Right ventricle myocardium superior (tissue), 1 donor: ENCODE measurements around the gene NCOA3. TPM values are rescaled to one million over a fixed set of nuclear protein-coding genes. Genes with fewer than 3 reads are reported as not detected.

Source experiments
- ATAC-seq: fragments of 200-7000 bp; cut with Tn5 transposase; one replicate; pipeline ENCODE4 v1.9.1; 2020; ENCODE audit warnings: mild to moderate bottlenecking; ENCODE audit not compliant: poor library complexity
- DNase-seq: peaks from one replicate; pipeline ENCODE4 v3.0.0-alpha.2; 2020
- intact Hi-C: fragments of 100-400 bp; cut with DNase I; formaldehyde crosslinking; loops from one replicate; pipeline ENCODE4 v1.11.2; 2022
- total RNA-seq: library from RNA; stranded (reverse); fragmentation: NEBNext Ultra II Directional; extraction: Animal tissue kit (Norgen Biotek cat#: 25700); gene quantifications from one replicate; pipeline ENCODE4 v1.2.1, GENCODE V29; 2021
- donor health status: DM: no; HTN: yes; CAD: no; lungs with severe emphysema.

The NCOA3 gene
- total RNA-seq, 1 donor from 2014 or later: 19.1 TPM

DNA sequence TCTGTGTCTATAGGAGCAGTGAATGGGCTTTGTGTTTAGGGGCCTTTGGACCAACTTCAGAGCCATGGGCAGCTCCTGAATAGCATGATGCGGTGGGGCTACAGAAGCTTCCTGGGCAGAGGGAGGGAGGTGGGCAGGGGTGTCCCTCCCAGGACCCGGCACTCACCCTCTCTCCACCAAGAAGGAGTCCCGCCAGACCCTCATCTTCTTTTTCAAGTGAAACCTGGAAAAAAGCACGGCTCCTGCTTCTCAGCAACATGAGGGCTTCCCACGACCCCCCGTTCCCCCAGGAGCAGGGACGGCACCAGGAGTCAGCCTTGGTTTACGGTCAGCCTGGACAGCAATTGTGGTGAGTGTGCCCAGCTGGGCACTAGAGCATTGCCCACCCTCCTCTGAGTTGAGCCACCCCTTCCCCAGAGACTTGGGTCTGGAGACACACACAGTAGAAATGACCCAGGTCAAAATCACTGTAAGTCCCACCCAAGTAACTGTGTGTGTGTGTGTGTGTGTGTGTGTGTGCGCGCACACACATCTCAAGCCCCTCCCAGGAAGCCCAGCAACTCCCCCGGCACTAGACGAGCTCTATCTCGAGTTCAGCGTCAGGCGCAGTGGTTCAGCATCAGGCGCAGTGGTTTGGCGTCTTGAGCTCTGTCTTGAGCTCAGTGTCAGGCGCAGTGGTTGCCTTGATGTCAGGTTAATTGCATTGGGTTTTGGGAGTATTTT lies 175.4 kb downstream of the NCOA3 start:
- ATAC-seq: no peak
- intact Hi-C loops: loop anchor here (5.0 kb wide), 1 partner anchor 945 kb away; no protein-coding TSS in a partner anchor
- no peak for DNase-seq

DNA sequence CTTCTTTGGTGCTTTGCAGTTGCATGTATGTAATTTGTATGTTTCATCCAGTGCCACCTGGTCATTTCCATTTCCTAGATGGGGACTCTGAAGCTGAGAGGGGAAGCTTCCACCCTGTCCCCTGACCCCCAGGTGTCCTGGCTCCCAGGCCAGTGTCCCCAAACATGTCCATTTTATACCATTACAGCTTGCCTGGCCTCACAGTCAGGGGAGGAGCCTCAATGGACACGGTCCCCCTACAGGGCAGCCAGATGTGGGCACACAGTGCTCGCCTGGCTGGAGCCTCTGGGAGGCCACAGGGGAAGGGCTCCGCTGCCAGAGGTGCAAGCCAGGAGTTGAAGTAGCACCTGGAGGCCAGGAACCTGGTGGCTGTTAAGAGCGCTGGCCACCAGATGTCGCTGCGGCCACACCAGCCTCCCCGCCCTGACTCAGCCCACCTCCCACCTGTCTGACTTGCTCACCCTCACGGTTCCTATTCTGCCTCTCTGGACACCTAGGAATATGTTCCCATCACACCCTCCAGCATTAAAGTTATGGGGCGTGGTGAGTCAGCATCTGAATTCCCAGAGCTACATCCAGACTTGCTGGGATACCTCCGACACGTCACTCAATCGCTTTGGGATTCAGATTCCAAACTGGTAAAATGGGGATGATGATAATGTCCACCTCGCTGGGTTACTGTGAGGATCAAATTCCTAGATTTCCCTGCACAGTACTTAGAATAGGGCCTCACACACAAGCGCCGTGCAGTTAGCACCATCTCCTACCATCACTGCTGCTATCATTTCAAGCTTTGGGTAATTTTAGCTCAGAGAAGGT lies 176.2 kb downstream of the NCOA3 start:
- DNase-seq (no peak), ATAC-seq (no peak)
- intact Hi-C loops: loop anchor here (5.0 kb wide), 1 partner anchor 944 kb away; no protein-coding TSS in a partner anchor

DNA sequence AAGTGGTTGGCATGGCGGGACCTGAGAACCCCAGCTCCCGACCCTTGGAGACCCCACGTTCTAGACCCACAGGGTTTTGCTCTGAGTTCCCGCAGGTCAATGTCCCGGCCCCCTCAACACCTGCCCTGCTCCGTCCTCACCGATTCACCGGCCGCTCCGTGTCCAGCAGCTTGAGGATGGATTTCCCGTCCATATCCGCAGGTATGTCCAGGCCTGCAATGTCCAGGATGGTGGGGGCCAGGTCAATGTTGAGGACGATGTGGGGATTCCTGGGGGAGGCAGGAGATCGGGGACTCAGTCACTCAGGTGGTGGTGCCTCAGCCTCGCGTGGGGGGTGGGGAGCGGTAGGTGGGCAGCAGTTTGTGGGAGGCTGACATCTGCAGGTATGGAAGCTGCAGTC lies 176.8 kb downstream of the NCOA3 start:
- intact Hi-C loops: loop anchor here (5.0 kb wide), 1 partner anchor 944 kb away; no protein-coding TSS in a partner anchor
- DNase-seq (no peak), ATAC-seq (no peak)

DNA sequence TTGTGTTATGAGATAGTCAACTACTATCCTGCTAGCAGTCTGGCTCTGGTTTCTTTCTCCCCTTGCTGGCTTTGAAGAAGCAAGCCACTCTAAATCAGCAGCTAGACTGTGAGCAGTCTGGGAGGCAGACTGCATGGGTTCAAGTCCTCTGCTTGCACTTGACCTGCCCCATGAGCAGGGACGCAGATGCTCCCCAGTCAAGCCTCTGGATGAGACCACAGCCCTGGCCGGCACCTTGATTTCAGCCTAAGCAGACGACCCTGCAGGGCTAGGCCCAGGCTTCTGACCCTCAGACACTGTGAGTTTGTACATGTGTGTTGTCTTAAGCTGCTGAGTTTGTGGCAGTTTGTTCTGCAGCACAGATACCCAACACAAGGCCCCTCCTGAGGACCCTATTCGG lies 177.8 kb downstream of the NCOA3 start:
- ATAC-seq: no peak
- DNase-seq: no peak
- intact Hi-C loops: loop anchor here (5.0 kb wide), 1 partner anchor 943 kb away; no protein-coding TSS in a partner anchor

DNA sequence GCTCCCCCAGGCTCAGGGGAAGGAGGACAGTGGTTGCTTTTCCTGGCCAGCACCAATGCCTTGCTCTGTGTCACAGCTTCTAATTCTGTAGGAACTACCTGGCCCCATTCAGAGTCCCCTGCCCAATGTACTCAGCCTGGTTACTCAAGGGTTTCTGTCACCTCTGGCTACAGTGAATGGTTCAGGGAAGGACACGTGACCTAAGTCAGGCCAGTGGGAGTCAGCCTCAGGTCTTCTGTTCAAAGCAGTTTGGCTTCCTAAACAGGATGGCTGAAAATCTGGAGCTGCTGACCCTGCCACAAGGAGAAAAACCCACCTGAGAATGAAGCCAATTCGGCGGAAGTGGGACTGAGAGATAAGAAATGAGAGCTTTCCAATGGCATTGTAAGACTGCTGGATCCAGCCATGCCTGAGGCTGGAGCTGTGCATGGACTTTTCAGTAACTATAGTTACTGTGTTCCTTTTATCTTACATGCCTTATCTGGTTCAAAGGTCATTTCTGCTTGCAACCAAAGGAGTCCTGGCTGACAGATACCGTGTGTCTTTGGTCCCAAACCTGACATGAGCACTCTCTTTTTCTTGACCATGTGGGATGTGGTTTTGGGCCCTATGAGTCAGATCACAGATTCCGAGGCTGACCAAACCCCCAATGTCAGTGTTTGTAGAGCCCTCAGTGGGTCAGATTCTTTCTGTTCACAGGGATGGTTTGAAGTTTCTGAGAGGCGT lies 179.3 kb downstream of the NCOA3 start:
- DNase-seq (no peak), ATAC-seq (no peak)
- intact Hi-C loops: no loop called here

DNA sequence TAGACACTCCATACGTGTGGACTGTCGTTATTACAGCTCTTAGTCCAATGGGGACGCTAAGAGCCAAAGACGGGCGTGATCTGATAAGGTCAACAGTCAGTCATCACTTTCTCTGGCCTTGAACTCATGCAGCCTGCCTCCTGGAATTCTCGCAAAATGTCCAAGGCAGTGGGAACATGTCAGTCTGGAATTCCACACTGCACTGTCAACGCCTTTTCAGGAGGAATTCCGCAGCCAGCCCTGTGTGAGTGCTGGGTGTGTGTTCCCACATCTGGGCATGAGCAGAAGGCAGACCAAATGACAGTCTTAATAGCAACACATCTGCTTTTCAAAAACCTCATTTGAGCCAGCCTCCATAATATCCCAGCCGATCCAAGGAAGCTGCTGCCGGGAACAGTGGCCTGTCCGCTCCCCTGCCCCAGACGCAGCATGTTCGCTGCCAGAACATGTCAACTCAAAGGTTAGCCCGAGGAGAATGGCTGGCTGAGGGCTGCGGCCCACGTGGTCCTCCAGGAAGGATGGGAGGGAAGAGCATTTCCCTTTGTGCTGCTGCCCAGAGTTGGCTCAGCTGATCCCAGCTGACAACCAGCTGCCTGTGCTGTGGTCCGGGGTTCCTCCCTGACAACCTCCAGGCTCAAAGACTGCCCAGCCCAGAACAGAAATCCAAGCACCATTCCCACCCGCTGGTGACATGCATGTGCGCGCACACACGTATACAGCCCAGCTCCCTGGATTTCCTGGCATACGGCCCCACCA lies 180.5 kb downstream of the NCOA3 start:
- intact Hi-C loops: no loop called here
- ATAC-seq (peak; percentile 92), DNase-seq (peak; percentile 84)

DNA sequence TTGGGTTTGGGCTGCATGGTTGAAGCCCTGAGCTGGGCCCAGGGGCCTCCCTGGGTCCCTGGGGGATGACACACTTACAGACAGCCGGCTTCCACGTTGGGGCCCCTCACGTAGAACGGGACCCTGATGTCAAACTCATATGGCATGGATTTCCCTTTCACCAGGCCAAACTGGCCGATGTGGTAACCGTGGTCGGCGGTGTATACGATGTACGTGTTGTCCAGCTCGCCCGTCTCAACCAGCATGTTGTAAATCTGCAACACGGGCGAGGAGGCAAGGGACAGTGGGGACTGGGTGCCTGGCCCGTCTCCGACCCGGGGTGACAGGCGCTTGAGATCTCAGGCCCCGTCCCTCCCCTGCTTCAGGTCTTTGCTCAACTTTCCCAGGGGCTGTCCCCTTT lies 181.2 kb downstream of the NCOA3 start:
- no peak for ATAC-seq
- no peak for DNase-seq
- intact Hi-C loops: no loop called here

DNA sequence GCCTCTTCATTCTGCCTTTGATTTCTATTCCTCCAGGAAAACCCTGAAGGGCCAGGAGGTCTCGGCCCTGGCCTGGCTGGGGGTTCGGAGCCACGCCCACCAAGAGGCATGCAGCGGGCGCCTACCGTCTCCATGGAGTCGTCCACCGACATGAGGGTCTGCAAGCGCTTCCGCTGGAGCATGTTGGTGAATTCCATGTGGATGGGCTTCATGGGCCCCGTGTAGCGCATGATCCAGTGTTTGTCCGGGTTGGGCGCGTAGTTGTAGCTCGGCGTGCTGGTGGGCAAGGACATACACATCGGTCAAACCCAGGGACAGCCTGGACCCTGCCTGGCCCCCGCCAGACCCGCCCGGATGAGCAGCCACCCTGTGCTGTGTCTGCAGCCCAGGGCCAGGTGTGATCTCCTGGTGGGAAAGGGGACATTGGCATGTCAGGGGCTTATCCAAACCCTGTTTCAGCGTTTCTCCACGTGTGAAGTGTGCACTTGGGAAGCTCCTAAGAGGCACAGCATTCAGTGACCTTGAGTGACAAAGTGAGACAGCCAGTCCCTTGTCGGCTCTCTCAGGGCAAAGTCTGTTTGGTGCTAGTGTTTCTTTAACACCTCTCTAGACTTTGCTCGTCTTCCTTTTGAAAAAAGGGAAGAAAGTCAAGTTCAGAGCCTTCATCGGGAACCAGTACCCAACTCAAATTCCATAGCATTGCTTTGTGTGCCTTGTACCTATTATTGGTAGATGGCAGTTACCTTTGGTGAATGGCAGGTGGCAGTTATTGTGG lies 182.8 kb downstream of the NCOA3 start:
- DNase-seq: no peak
- no peak for ATAC-seq
- intact Hi-C loops: no loop called here

DNA sequence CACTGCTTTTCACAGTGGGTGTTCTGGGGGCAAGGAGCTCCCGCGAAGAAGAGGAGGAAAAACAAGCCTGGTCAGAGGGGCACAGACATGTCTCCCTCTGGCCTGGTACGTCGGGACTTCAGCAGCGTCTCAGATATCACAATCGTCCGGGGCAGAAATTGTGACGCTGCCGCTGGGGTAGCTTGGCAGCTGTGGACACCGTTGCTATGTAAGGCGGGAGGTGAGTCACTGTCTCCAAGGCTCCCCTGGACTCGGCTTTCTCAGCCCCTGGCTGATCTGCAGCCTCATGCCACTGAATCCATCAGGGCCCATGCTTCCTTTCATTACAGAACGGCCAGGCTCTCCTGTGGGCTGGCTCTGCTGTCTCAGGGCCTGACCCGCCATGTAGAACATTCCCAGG lies 184.9 kb downstream of the NCOA3 start:
- ATAC-seq (no peak), DNase-seq (no peak)
- intact Hi-C loops: no loop called here

DNA sequence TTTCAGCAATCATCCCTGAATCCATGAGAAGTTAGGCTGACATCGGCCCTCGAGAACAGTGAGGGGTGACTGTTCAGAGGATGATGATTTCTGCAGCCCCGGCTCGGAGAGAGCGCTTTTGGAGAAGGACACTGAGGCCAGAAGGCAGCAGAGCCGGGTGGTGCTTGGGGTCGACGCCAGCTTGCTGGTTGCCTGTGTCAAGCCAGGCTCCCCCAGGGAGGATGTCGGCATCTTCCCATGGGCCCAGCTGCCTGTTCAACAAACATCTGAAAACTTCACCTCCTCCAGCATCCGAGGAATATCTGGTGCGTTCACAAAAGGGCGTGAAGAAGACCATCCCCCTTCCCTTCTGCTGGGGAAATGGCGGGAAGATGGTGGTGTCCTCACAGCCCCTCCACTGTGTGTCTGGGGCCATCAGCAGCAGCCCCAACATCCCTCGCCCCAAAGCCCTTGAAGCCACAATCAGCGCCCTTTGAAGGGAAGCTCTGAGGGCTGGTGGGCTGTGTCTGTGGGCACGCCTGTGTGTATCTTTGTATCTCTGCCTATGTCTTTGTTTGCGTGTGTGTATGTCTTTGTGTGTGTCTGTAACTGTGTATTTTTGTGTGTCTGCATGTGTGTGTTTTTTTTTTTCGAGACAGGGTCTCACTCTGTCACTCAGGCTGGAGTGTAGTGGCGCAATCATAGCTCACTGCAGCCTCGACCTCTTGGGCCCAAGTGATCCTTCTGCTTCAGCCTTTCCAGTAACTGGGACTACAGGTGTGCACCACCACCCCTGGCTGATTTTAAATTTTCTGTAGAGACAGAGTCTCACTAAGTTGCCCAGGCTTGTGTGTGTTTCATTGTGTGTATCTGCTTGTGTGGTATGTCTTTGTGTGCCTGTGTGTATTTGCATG lies 185.7 kb downstream of the NCOA3 start:
- DNase-seq: no peak
- ATAC-seq: no peak
- intact Hi-C loops: no loop called here

DNA sequence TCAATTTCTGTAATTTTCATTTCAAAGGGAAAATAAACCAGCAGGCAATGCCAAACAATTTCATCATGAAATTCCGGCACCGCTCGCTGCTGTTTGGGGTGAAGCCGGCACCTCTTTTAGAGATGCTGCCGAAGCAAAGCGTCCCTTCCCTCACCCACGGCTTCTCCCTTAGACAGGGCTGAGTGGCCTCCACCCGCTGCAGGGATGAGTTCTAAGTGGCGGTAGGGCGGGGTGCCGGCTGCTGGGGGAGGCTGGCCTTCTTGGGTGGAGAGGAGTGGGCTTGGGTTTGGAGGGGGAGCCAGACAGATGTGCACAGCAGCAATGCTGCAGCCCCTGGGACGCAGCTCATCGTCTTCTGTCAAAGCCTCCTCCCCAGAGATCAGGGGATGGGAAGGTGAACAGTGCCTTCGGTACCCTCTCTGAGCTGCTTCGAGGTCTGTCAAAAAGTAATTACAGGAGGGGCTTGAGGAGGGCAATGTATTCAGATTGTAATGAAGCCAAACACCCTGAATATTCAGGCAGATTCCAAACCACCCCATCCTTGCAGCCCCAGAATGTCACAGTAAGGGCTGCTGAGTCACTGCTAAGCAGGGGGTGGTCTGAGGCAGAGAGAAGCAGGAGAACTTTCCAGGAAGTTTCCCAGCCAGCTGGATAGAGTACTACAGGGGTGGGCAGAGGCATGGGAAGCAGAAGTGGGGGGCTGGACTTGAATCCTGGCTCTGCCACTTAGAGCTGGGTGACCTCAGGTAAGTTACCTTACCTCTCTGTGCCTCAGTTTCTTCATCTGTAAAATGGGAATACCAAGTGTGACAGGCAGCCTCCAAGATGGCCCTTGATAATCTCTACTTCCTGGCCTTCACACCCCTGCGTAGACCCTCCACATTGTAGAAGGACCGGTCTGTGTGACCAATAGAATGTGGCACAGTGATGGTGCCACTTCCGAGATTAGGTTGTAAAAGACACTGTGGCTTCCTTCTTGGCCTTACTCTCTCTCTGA lies 187.0 kb downstream of the NCOA3 start:
- ATAC-seq (no peak), DNase-seq (no peak)
- intact Hi-C loops: no loop called here

DNA sequence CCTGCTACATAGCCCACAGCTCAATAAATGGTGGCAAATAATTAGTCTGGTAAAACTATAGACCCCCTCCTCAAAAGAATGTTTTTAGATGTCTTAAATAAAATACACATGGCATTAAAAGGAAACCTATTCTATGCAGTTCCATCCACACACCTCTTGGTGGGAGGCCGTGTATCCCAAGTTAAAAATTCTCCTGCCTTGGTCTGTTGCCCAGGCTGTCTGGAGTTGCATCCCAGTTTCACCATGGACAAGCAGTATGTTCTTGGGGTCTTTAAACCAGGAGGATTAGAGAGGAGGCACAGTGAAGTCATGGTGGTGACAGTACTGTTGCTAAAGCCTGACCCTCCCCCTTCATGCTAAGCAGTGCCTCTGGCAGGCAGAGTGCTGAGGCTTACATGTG lies 188.0 kb downstream of the NCOA3 start:
- ATAC-seq (no peak), DNase-seq (no peak)
- intact Hi-C loops: no loop called here

DNA sequence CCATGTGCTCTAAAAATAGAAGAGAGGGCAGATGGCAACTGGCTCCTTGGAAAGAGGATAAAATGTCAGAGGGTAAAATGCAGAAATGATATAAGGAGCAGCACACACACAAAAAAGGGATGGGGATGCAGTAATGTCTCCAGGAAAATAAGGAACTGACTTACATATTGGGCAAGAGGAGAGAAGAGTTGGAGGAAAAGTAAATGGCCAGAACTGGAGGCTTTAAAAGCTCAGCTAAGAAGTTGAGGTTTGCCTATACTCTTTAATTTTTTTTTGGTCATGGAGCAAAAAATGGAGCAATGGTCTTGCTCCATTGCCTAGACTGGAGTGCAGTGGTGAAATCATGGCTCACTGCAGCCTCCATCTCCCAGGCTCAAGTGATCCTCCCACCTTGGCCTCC lies 189.9 kb downstream of the NCOA3 start:
- DNase-seq: no peak
- no peak for ATAC-seq
- intact Hi-C loops: no loop called here

DNA sequence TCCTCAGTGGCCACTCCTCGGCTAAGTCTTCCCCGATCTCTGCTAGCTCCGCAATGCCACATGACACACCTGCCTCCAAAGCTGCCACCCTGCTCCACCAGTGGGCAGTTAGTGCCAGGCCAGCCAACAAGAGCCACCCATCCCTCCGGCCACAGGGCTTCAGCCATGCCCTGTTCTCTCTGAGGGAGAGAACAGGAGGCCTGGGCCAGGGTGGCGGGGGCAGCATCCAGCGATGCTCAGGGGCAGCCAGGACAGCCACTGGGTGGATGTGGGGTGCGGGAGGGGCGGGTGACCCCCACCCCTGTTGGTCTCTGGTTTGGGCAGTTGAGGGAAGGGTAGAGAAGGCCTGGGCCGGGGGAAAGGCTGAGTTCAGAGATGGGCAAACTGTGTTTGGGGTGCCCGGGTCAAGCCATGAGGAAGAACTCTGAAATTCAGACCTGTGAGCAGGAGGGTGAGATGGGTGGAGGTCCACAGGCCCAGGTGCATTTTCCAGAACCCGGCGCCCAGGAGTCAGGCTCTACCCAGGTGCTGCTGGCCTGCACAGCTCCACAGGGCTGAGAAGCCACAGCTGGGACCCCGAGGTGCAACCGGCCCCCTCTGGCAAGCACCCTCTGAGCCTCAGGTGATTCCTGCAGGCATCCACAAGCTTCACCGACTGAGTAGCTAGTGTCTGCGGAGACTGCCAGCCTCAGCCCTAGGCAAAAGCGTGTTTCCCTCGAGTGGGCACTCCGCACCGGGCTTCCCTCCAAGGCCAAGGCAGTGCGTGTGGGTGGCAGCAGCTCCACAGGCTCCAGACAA lies 192.5 kb downstream of the NCOA3 start:
- ATAC-seq: no peak
- intact Hi-C loops: no loop called here
- DNase-seq: no peak

DNA sequence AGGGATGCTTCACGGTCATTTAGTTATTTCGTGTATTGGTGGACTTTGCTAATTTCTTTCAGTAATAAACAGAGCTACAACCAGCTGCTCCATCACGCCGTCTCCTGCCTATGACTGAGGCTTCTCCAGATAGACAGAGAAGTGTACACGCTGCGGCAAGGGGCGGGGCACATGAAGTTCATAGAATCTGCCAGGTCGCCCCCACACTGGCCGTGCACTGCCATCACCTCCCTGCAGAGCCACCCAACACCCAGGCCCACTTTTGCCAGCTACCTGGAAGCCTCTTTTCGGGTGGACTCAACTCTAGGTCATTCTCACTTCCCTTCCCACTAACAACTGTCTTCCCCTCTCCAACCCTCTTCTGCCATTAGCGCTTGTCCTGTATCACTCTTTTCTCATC lies 195.2 kb downstream of the NCOA3 start:
- ATAC-seq (no peak), DNase-seq (no peak)
- intact Hi-C loops: no loop called here
